Astrocyte (in vitro differentiated cells and primary cell): ENCODE measurements around the gene ADNP2. TPM values are rescaled to one million over a fixed set of nuclear protein-coding genes. Genes with fewer than 3 reads are reported as not detected.

Source experiments
- DNase-seq: peaks from one replicate; pipeline ENCODE4 v3.0.0-alpha.2; 2010; ENCODE audit warnings: low read depth
- FAIRE-seq: peaks from 2 replicates; lab custom pipeline; 2011; peaks lifted over from hg19 to GRCh38; lab: Jason Lieb, UNC
- H2AFZ ChIP-seq: 2 replicates; pipeline ENCODE4 v1.6.0; 2012; ENCODE audit warnings: low read depth, low read length, inconsistent platforms
- H3K27ac ChIP-seq: 2 replicates; pipeline ENCODE4 v1.5.1; 2011; ENCODE audit warnings: low read depth, low read length, inconsistent platforms
- H3K27me3 ChIP-seq: 2 replicates; pipeline ENCODE4 v1.6.0; 2011; ENCODE audit warnings: low read length, inconsistent platforms; ENCODE audit not compliant: insufficient read depth
- H3K36me3 ChIP-seq: 2 replicates; pipeline ENCODE4 v1.5.1; 2011; ENCODE audit warnings: low read length, inconsistent platforms; ENCODE audit not compliant: insufficient read depth
- H3K4me1 ChIP-seq: 2 replicates; pipeline ENCODE4 v1.5.1; 2011; ENCODE audit warnings: low read length, inconsistent platforms; ENCODE audit not compliant: insufficient read depth
- H3K4me2 ChIP-seq: 2 replicates; pipeline ENCODE4 v1.6.0; 2012; ENCODE audit warnings: low read length, inconsistent platforms
- H3K4me3 ChIP-seq: 2 replicates; pipeline ENCODE4 v1.5.1; 2011; ENCODE audit warnings: low read depth, mild to moderate bottlenecking, low read length, inconsistent platforms; ENCODE audit not compliant: insufficient read depth
- H3K79me2 ChIP-seq: 2 replicates; pipeline ENCODE4 v1.6.0; 2012; ENCODE audit warnings: mild to moderate bottlenecking, low read length, inconsistent platforms; ENCODE audit not compliant: insufficient read depth
- H3K9ac ChIP-seq: 2 replicates; pipeline ENCODE4 v1.6.0; 2012; ENCODE audit warnings: mild to moderate bottlenecking, low read length, inconsistent platforms
- H3K9me3 ChIP-seq: 2 replicates; pipeline ENCODE4 v1.5.1; 2012; ENCODE audit warnings: low read depth, mild to moderate bottlenecking, low read length, inconsistent platforms; ENCODE audit not compliant: insufficient read depth
- H4K20me1 ChIP-seq: 2 replicates; pipeline ENCODE4 v1.6.0; 2012; ENCODE audit warnings: low read length, inconsistent platforms; ENCODE audit not compliant: insufficient read depth
- H3K27ac Mint-ChIP-seq: one replicate; pipeline ENCODE4 v1.8.0; 2021; ENCODE audit warnings: mild to moderate bottlenecking, mixed read lengths; ENCODE audit not compliant: unreplicated experiment
- H3K27me3 Mint-ChIP-seq: one replicate; pipeline ENCODE4 v1.8.0; 2021; ENCODE audit warnings: low read depth, mixed read lengths; ENCODE audit not compliant: unreplicated experiment
- H3K36me3 Mint-ChIP-seq: one replicate; pipeline ENCODE4 v1.8.0; 2021; ENCODE audit warnings: low read depth, mixed read lengths; ENCODE audit not compliant: unreplicated experiment
- H3K4me1 Mint-ChIP-seq: one replicate; pipeline ENCODE4 v1.8.0; 2021; ENCODE audit warnings: low read depth, mixed read lengths; ENCODE audit not compliant: unreplicated experiment
- H3K4me3 Mint-ChIP-seq: one replicate; pipeline ENCODE4 v1.8.0; 2021; ENCODE audit warnings: mild to moderate bottlenecking, moderate library complexity, mixed read lengths; ENCODE audit not compliant: unreplicated experiment
- H3K9me3 Mint-ChIP-seq: one replicate; pipeline ENCODE4 v1.8.0; 2021; ENCODE audit warnings: mild to moderate bottlenecking, mixed read lengths; ENCODE audit not compliant: unreplicated experiment
- CTCF ChIP-seq: IDR thresholded peaks from 2 replicates; pipeline ENCODE4 v1.5.1; 2011; ENCODE audit warnings: low read depth, mild to moderate bottlenecking, inconsistent platforms, low read length, moderate library complexity; ENCODE audit not compliant: insufficient read depth
- EZH2 ChIP-seq: IDR thresholded peaks from 2 replicates; pipeline ENCODE4 v1.6.1; 2012; ENCODE audit warnings: mild to moderate bottlenecking, low read length, inconsistent platforms; ENCODE audit not compliant: insufficient read depth
- total RNA-seq: library from RNA; stranded (reverse); gene quantifications from 2 replicates; pipeline ENCODE4 v1.2.1, GENCODE V29; 2021

The ADNP2 gene
- total RNA-seq, 1 donor from 2014 or later: 20.5 TPM

- peaks cover 51% of the 10 kb centered on the region for H3K79me2 ChIP-seq
Measured at GRCh38 chr18:80109676-80110078, 615 bp downstream of the ADNP2 start.

GRCh38 chr18:80112624-80113248 lies 3.7 kb downstream of the ADNP2 start:
- no peaks in the 10 kb centered on the region for H3K9me3 ChIP-seq
- H3K79me2 ChIP-seq: peaks cover 82% of the 10 kb centered on the region
- Mint-ChIP-seq H3K27ac (no peak overlapping the region), H3K4me3 (no peak overlapping the region), H3K27me3 (no peaks in the 10 kb centered on the region), H3K36me3 (peaks cover 2% of the 10 kb centered on the region), H3K9me3 (no peaks in the 10 kb centered on the region), H3K4me1 (peaks cover 18% of the 10 kb centered on the region)
- H3K4me1 ChIP-seq: peaks cover 7% of the 10 kb centered on the region
- no peak overlapping the region for H3K27ac ChIP-seq
- H4K20me1 ChIP-seq: peaks cover 74% of the 10 kb centered on the region
- H3K9ac ChIP-seq: no peak overlapping the region
- DNase-seq (peak; percentile 3), FAIRE-seq (no peak)
- no peak overlapping the region for H2AFZ ChIP-seq
- H3K4me3 ChIP-seq: no peak overlapping the region
- H3K4me2 ChIP-seq: no peak overlapping the region
- TF ChIP-seq CTCF (no peak), EZH2 (no peak)
- H3K36me3 ChIP-seq: peaks cover 4% of the 10 kb centered on the region
- H3K27me3 ChIP-seq: no peaks in the 10 kb centered on the region

More at GRCh38 chr18:80109676-80110078, 615 bp downstream of the ADNP2 start:
- Histone ChIP-seq H4K20me1 (peaks cover 46% of the 10 kb centered on the region), H3K27ac (peak overlapping the region; percentile 50), H3K4me1 (peaks cover 7% of the 10 kb centered on the region), H3K36me3 (no peaks in the 10 kb centered on the region), H3K9me3 (no peaks in the 10 kb centered on the region), H3K27me3 (no peaks in the 10 kb centered on the region), H2AFZ (peak overlapping the region; percentile 50), H3K4me2 (peak overlapping the region; percentile 95), H3K4me3 (peak overlapping the region; percentile 77), H3K9ac (peak overlapping the region; percentile 89)
- TF ChIP-seq EZH2 (no peak), CTCF (no peak)
- H3K27me3 Mint-ChIP-seq: no peaks in the 10 kb centered on the region
- FAIRE-seq: no peak
- H3K4me1 Mint-ChIP-seq: peaks cover 28% of the 10 kb centered on the region
- DNase-seq: peak; percentile 14
- H3K36me3 Mint-ChIP-seq: no peaks in the 10 kb centered on the region
- no peaks in the 10 kb centered on the region for H3K9me3 Mint-ChIP-seq
- H3K4me3 Mint-ChIP-seq: peak overlapping the region; percentile 89
- H3K27ac Mint-ChIP-seq: peak overlapping the region; percentile 80

- Mint-ChIP-seq H3K27ac (no peak overlapping the region), H3K4me3 (no peak overlapping the region), H3K27me3 (no peaks in the 10 kb centered on the region), H3K4me1 (peaks cover 18% of the 10 kb centered on the region), H3K36me3 (peaks cover 19% of the 10 kb centered on the region), H3K9me3 (no peaks in the 10 kb centered on the region)
- Histone ChIP-seq H3K4me2 (no peak overlapping the region), H2AFZ (no peak overlapping the region), H3K9ac (no peak overlapping the region), H3K27me3 (no peaks in the 10 kb centered on the region), H4K20me1 (peaks cover 79% of the 10 kb centered on the region), H3K4me3 (no peak overlapping the region), H3K79me2 (peaks cover 87% of the 10 kb centered on the region), H3K4me1 (peaks cover 7% of the 10 kb centered on the region), H3K36me3 (peaks cover 6% of the 10 kb centered on the region), H3K27ac (no peak overlapping the region), H3K9me3 (no peaks in the 10 kb centered on the region)
- DNase-seq: no peak
- no peak for FAIRE-seq
- TF ChIP-seq EZH2 (no peak), CTCF (no peak)
Measured at GRCh38 chr18:80115035-80115434, 6.0 kb downstream of the ADNP2 start.
